Measurements from ENCODE around the gene CGAS.

- TF ChIP-seq CTCF (IDR thresholded peaks at IDR 0.05 in 4 of 5, conservative IDR thresholded peaks at IDR 0.05 in 1 of 5): no peak
- TF ChIP-seq POLR2A (IDR thresholded peaks at IDR 0.05): no peak
These were observed 60.4 kb downstream of the CGAS start for GRCh38 chr6:73391675-73392074.
